Heart left ventricle (tissue), 16 donors: Measurements from ENCODE around the gene ATG2A. TPM values are rescaled to one million over a fixed set of nuclear protein-coding genes. Genes with fewer than 3 reads are reported as not detected.

Source experiments
- ATAC-seq, 4 donors: fragments of 200-7000 bp; cut with Tn5 transposase; one replicate each; pipeline ENCODE4 v1.9.1; 2020 to 2022; ENCODE audit warnings: moderate library complexity in 4 of 4, mild to moderate bottlenecking in 3 of 4, moderate number of reproducible peaks in 1 of 4
- DNase-seq, 5 donors: peaks; one replicate each; pipeline ENCODE4 v3.0.0-alpha.2; 2020
- H3K27ac ChIP-seq, 12 donors: fragments of 200-600 bp; sonication (generic) in 4 of 12; one replicate each; pipeline versions ENCODE4 v1.5.0 to v1.8.0; 2016 to 2022; ENCODE audit warnings: mild to moderate bottlenecking in 2 of 12
- H3K27me3 ChIP-seq, 9 donors: fragments of 200-600 bp; sonication (generic) in 2 of 9; one replicate each; pipeline versions ENCODE4 v1.5.1 to v1.8.0; 2016 to 2022; ENCODE audit warnings: mild to moderate bottlenecking in 3 of 9
- H3K36me3 ChIP-seq, 9 donors: fragments of 200-600 bp; sonication (generic) in 2 of 9; one replicate each; pipeline versions ENCODE4 v1.5.0 to v1.8.0; 2018 to 2022; ENCODE audit warnings: mild to moderate bottlenecking in 2 of 9
- H3K4me1 ChIP-seq, 12 donors: fragments of 200-600 bp; sonication (generic) in 4 of 12; one replicate each; pipeline versions ENCODE4 v1.5.0 to v1.8.0; 2016 to 2022; ENCODE audit warnings: mild to moderate bottlenecking in 3 of 12
- H3K4me3 ChIP-seq, 12 donors: fragments of 200-600 bp; sonication (generic) in 4 of 12; one replicate each; pipeline versions ENCODE4 v1.5.0 to v1.8.0; 2017 to 2022; ENCODE audit warnings: mild to moderate bottlenecking in 9 of 12, moderate library complexity in 4 of 12
- H3K9me3 ChIP-seq, 12 donors: fragments of 200-600 bp; sonication (generic) in 4 of 12; one replicate each; pipeline versions ENCODE4 v1.5.0 to v1.8.0; 2016 to 2022; ENCODE audit warnings: mild to moderate bottlenecking in 1 of 12
- CTCF ChIP-seq, 12 donors: fragments of 200-600 bp; sonication (generic) in 4 of 12; IDR thresholded peaks; one replicate each; pipeline versions ENCODE4 v1.5.0 to v1.8.0; 2018 to 2022; ENCODE audit warnings: antibody characterized with exemption in 12 of 12, mild to moderate bottlenecking in 5 of 12
- POLR2A ChIP-seq, 2 donors: fragments of 450-650 bp; IDR thresholded peaks; one replicate each; pipeline ENCODE4 v1.6.1; 2017; ENCODE audit warnings: antibody characterized with exemption in 2 of 2, mild to moderate bottlenecking in 2 of 2, moderate library complexity in 2 of 2
- WGBS, 4 donors: extraction: QIAGEN DNeasy Blood & Tissue Kit in 2 of 4; methylation state at CpG; one replicate each; pipeline versions ENCODE4 v1.1.5 to v1.1.7; 2013 to 2018; 5-methylcytosine and 5-hydroxymethylcytosine counted together
- intact Hi-C, 10 donors: fragments of 100-400 bp; cut with DNase I; formaldehyde crosslinking; loops; one replicate each; pipeline versions ENCODE4 v1.11.1 to v1.14.2; 2022
- polyA plus RNA-seq, 2 donors: library from polyadenylated mRNA; stranded (reverse); fragments of 200-250 nt; gene quantifications; one replicate each; pipeline ENCODE4 v1.2.3, GENCODE V29; 2013
- total RNA-seq, 9 donors: library from RNA; depleted of rRNA in 2 of 9; stranded (reverse); fragments of >200 nt in 2 of 9; fragmentation: NEBNext Ultra II Directional in 3 of 9; extraction: Animal tissue kit (Norgen Biotek cat#: 25700) in 3 of 9; gene quantifications; one replicate each; pipeline versions ENCODE4 v1.1.0 to v1.2.4, GENCODE V29; 2016 to 2023
- donor health status: ischemic (EF 13 %, LVEDD 7.1; RV severe dilation, severe dysfunction).
- donor health status: healthy with polysubstance abuse.
- donor health status: DM: no; HTN: yes; CAD: no.
- donor health status: DM: no; HTN: no; CAD: no.
- donor health status: ischemic (EF 25% LVEDD 6.9; RV normal size, moderate dysfunction).
- donor health status: ischemic (EF 25% LVEDD 5.7; RV mildly dilated, moderate dysfunction).
- donor health status: healthy.
- donor health status: DM: yes; HTN: yes; CAD: no.
- donor health status: ischemic (EF 35%, LVEDD 5.7; RV mildly dilated, moderate dysfunction).
- donor health status: nonischemic (EF 11% LVEDD 7.7; RV severe dilation, severe dysfunction).
- donor health status: DM: yes; HTN: yes; CAD: no.
- donor health status: PGD.
- donor health status: ischemic (EF 29% LVEDD 5.4; RV normal size, mild dysfunction).
- donor health status: nonischemic (EF 23%, LVEDD 6.1; RV moderate dilation, normal function).

The ATG2A gene
- total and polyA plus RNA-seq, 11 donors = 11.4 to 38.5 (median 16.1) TPM

- Histone ChIP-seq H3K27ac (peak overlapping the region; percentile 0 to 97 (median 90)), H3K9me3 (no peaks in the 10 kb centered on the region), H3K4me1 (peaks cover 6 to 81% (median 72%) of the 10 kb centered on the region in 12 donors), H3K36me3 (peaks cover 0 to 31% (median 27%) of the 10 kb centered on the region in 9 donors), H3K4me3 (peak overlapping the region; percentile 66 to 98 (median 88)), H3K27me3 (no peaks in the 10 kb centered on the region)
- WGBS, 4 donors = 2 to 23% (median 9%) methylated on average over 13 to 14 of the region's 14 CpGs
- DNase-seq (peak in 1 of 5 donors; percentile 50), ATAC-seq (no peak)
- no peak for TF ChIP-seq POLR2A (IDR thresholded peaks at IDR 0.05)
- no peak for TF ChIP-seq CTCF (IDR thresholded peaks at IDR 0.05)
- intact Hi-C loops = loop anchor here in 1 of 10 donors (2.0 kb wide), 1 partner anchor 14 kb away; no protein-coding TSS in a partner anchor
Measured at GRCh38 chr11:64876835-64877341, 40.1 kb downstream of the ATG2A start.

GRCh38 chr11:64876229-64876750, 40.7 kb downstream of the ATG2A start:
- Histone ChIP-seq H3K4me1 (peaks cover 10 to 85% (median 77%) of the 10 kb centered on the region in 12 donors), H3K9me3 (no peaks in the 10 kb centered on the region), H3K27me3 (no peaks in the 10 kb centered on the region), H3K27ac (peak overlapping the region; percentile 0 to 97 (median 90)), H3K36me3 (peaks cover 0 to 37% (median 32%) of the 10 kb centered on the region in 9 donors), H3K4me3 (peak overlapping the region; percentile 66 to 98 (median 88))
- no peak for TF ChIP-seq CTCF (IDR thresholded peaks at IDR 0.05)
- TF ChIP-seq POLR2A (IDR thresholded peaks at IDR 0.05) = no peak
- intact Hi-C loops = loop anchor here in 1 of 10 donors (2.0 kb wide), 1 partner anchor 13 kb away; no protein-coding TSS in a partner anchor
- 19 to 40% (median 27%) methylated on average over 6 to 11 of the region's 11 CpGs for WGBS, 4 donors
- DNase-seq (peak in 1 of 5 donors; percentile 30), ATAC-seq (no peak)

- no peaks in the 10 kb centered on the region for H3K9me3 ChIP-seq
- intact Hi-C loops = loop anchor here in 1 of 10 donors (2.0 kb wide), 1 partner anchor 13 kb away; no protein-coding TSS in a partner anchor
- peak overlapping the region; percentile 66 to 98 (median 88) for H3K4me3 ChIP-seq
- TF ChIP-seq POLR2A (IDR thresholded peaks at IDR 0.05) = no peak
- H3K36me3 ChIP-seq = peaks cover 0 to 43% (median 36%) of the 10 kb centered on the region in 9 donors
- peak overlapping the region; percentile 16 to 97 (median 90) for H3K27ac ChIP-seq
- peaks cover 15 to 85% (median 79%) of the 10 kb centered on the region in 12 donors for H3K4me1 ChIP-seq
- WGBS, 4 donors = 59 to 75% (median 63%) methylated on average over 17 of the region's 17 CpGs
- no peak for ATAC-seq
- H3K27me3 ChIP-seq = no peaks in the 10 kb centered on the region
- peak in 1 of 5 donors; percentile 37 for DNase-seq
Measured at GRCh38 chr11:64875369-64876228, 41.4 kb downstream of the ATG2A start.

GRCh38 chr11:64874308-64875240, 42.4 kb downstream of the ATG2A start:
- intact Hi-C loops = no loop called here

More at GRCh38 chr11:64874308-64875240, 42.4 kb downstream of the ATG2A start:
- TF ChIP-seq POLR2A (IDR thresholded peaks at IDR 0.05) (no peak), CTCF (IDR thresholded peaks at IDR 0.05) (no peak)
- peak in 1 of 4 donors; percentile 8 for ATAC-seq
- Histone ChIP-seq H3K4me1 (peaks cover 22 to 89% (median 79%) of the 10 kb centered on the region in 12 donors), H3K27ac (peak overlapping the region; percentile 1 to 97 (median 88)), H3K36me3 (peaks cover 0 to 43% (median 36%) of the 10 kb centered on the region in 9 donors), H3K4me3 (peak overlapping the region in 9 of 12 donors; percentile 82 to 98 (median 96)), H3K9me3 (no peaks in the 10 kb centered on the region), H3K27me3 (no peaks in the 10 kb centered on the region)
- peak in 2 of 5 donors; percentile 67 to 72 for DNase-seq
- 65 to 76% (median 68%) methylated on average over 22 to 29 of the region's 29 CpGs for WGBS, 4 donors
